ENCODE measurements around the gene FAM110C.

DNA sequence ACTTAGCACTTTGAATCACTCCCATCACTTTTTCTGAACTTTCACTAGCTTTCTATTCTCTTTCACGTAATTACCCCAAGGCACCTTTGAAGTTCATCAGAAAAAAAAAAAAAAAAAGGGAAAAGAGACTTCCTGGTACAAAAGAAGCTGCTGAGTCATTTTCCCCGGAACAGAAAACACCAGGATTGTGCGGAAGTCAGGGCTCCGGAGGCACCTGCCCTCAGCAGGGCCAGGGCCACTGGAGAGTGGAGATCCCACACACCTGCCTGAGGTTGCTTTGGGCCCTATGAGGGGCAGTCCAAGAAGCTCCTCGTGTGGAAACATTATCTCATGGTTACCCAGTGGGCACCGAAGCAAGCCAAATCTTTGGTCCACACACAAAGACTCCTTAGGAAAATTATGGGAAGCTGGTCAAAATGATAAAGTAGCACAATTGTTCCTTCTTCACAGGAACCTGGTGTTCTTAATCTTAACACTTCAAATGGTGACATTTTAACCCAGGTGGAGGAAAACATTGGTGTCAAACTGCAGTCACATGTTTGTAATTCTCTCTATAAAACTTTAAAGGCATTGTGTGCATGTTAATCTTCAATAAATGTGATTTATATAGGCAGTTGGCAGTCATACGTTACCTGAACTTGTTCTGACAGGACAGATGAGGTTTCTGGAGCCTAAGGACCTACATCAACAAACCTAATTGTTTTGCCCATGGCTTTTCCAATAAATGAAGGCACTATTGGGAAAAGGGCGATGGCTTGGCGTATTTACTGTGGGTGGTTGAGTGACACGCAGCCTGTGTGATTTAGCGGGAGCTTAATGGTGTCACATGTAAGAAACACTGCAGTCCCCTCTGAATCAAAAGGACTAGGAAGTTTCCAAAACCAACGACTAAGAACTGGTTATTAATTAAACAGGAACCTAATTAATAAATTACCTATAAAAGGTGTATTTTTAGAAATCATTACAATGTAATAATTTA is 23.4 kb upstream of the FAM110C start:
- TF ChIP-seq POLR2AphosphoS5 (IDR thresholded peaks at IDR 0.05; ENCODE audit: low read depth, low read length), result no peak
- no peak for TF ChIP-seq POLR2A (IDR thresholded peaks at IDR 0.05; ENCODE audit: low read depth, low read length)
